SU-DHL-6 (cell line): Measurements from ENCODE around the gene RPLP2.

Experiments
- H2AFZ ChIP-seq: fragments of 200-600 bp; sonication (generic); 2 replicates; pipeline ENCODE4 v1.6.1; 2014; ENCODE audit warnings: low read depth, mild to moderate bottlenecking, moderate library complexity, mixed read lengths, antibody characterized with exemption, low read length; ENCODE audit not compliant: severe bottlenecking
- H3F3A ChIP-seq: fragments of 200-600 bp; shearing (Covaris generic); 2 replicates; pipeline ENCODE4 v1.6.0; 2016; ENCODE audit warnings: antibody characterized with exemption, mild to moderate bottlenecking; ENCODE audit not compliant: insufficient read depth
- H3K27ac ChIP-seq: fragments of 200-600 bp; sonication (generic); 2 replicates; pipeline ENCODE4 v1.5.1; 2016; ENCODE audit warnings: low read depth, mild to moderate bottlenecking, low read length, moderate library complexity, mixed read lengths
- H3K27me3 ChIP-seq: fragments of 200-600 bp; sonication (generic), shearing (Covaris generic); 2 replicates; pipeline ENCODE4 v1.6.0; 2014; ENCODE audit warnings: mild to moderate bottlenecking, low read length
- H3K36me3 ChIP-seq: fragments of 200-600 bp; sonication (generic); 2 replicates; pipeline ENCODE4 v1.6.1; 2014; ENCODE audit warnings: mild to moderate bottlenecking, low read length, mixed read lengths
- H3K4me2 ChIP-seq: fragments of 300-600, 200-600 bp; shearing (Covaris generic), sonication (generic); 2 replicates; pipeline ENCODE4 v1.6.0; 2014; ENCODE audit warnings: low read length, low read depth, mild to moderate bottlenecking; ENCODE audit not compliant: poor library complexity, severe bottlenecking
- H3K4me3 ChIP-seq: fragments of 200-600 bp; sonication (generic); 2 replicates; pipeline ENCODE4 v1.5.1; 2014; ENCODE audit warnings: antibody characterized with exemption, low read length, mild to moderate bottlenecking, mixed read lengths; ENCODE audit not compliant: insufficient read depth, poor library complexity, severe bottlenecking
- H3K79me2 ChIP-seq: fragments of 200-600 bp; sonication (generic); 2 replicates; pipeline ENCODE4 v1.6.1; 2014; ENCODE audit warnings: mild to moderate bottlenecking, low read length, moderate library complexity; ENCODE audit not compliant: insufficient read depth
- H3K9ac ChIP-seq: fragments of 200-600 bp; sonication (generic); 2 replicates; pipeline ENCODE4 v1.7.0; 2014; ENCODE audit warnings: mild to moderate bottlenecking, low read length
- H3K9me2 ChIP-seq: fragments of 200-600 bp; sonication (generic); replicated peaks from 2 replicates; pipeline ENCODE4 v1.6.1; 2014; ENCODE audit warnings: low read length; ENCODE audit not compliant: insufficient read depth
- H3K9me3 ChIP-seq: fragments of 200-600 bp; sonication (generic); 2 replicates; pipeline ENCODE4 v1.6.1; 2014; ENCODE audit warnings: low read length, mixed read lengths; ENCODE audit not compliant: insufficient read depth
- H4K20me1 ChIP-seq: fragments of 200-600 bp; sonication (generic); 2 replicates; pipeline ENCODE4 v1.6.1; 2014; ENCODE audit warnings: low read depth, mild to moderate bottlenecking, antibody characterized with exemption, low read length, moderate library complexity, mixed read lengths
- EZH2phosphoT487 ChIP-seq: fragments of 200-600 bp; sonication (generic), shearing (Covaris generic); conservative IDR thresholded peaks from 2 replicates; pipeline ENCODE4 v1.6.1; 2018; ENCODE audit warnings: mild to moderate bottlenecking, antibody characterized with exemption, low read length, moderate library complexity, mixed read lengths
- TF ChIP-seq, protein P1 (sequence below): fragments of 200-600 bp; sonication (generic); IDR thresholded peaks from one replicate; pipeline ENCODE4 v1.5.1; 2017; ENCODE audit warnings: antibody characterized with exemption, mild to moderate bottlenecking, low read length, moderate library complexity; ENCODE audit not compliant: insufficient read depth, poor library complexity, severe bottlenecking

Gene RPLP2

DNA sequence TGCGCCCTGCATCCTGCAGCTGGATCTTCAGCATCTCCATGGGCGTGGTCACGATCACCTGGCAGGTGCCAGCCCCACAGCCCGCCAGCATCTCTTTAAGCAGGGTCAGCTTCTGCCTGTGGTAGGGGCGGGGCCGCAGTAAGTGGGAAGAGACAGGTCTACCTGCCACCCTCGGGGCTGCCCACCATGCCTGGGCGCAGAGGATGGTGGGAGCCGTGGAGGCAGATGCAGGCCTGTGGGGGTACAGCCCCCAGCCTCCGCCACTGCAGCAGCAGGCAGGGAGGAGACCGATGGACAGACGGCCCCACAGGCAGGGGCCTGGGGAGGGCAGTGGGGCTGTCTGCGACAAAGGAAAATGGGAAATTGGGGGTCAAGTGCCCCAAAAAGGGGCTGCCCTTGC, 16.9 kb upstream of the RPLP2 start:
- H3K9me2 ChIP-seq, result no peaks in the 10 kb centered on the region
- H3K4me2 ChIP-seq, result no peak overlapping the region
- no peaks in the 10 kb centered on the region for H3K9me3 ChIP-seq
- no peak overlapping the region for H2AFZ ChIP-seq
- no peaks in the 10 kb centered on the region for H3K27me3 ChIP-seq
- peaks cover 15% of the 10 kb centered on the region; the same call in 1 of the 2 replicates for H3K79me2 ChIP-seq
- no peak overlapping the region for H3K9ac ChIP-seq
- TF ChIP-seq, protein P1, sequence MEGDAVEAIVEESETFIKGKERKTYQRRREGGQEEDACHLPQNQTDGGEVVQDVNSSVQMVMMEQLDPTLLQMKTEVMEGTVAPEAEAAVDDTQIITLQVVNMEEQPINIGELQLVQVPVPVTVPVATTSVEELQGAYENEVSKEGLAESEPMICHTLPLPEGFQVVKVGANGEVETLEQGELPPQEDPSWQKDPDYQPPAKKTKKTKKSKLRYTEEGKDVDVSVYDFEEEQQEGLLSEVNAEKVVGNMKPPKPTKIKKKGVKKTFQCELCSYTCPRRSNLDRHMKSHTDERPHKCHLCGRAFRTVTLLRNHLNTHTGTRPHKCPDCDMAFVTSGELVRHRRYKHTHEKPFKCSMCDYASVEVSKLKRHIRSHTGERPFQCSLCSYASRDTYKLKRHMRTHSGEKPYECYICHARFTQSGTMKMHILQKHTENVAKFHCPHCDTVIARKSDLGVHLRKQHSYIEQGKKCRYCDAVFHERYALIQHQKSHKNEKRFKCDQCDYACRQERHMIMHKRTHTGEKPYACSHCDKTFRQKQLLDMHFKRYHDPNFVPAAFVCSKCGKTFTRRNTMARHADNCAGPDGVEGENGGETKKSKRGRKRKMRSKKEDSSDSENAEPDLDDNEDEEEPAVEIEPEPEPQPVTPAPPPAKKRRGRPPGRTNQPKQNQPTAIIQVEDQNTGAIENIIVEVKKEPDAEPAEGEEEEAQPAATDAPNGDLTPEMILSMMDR, result no peak
- no peak for TF ChIP-seq EZH2phosphoT487
- peaks cover 8% of the 10 kb centered on the region; the same call in 1 of the 2 replicates for H3F3A ChIP-seq
- H3K4me3 ChIP-seq, result no peak overlapping the region
- H4K20me1 ChIP-seq, result peaks cover 2% of the 10 kb centered on the region; the same call in 1 of the 2 replicates
- H3K27ac ChIP-seq, result no peak overlapping the region
- H3K36me3 ChIP-seq, result no peaks in the 10 kb centered on the region

DNA sequence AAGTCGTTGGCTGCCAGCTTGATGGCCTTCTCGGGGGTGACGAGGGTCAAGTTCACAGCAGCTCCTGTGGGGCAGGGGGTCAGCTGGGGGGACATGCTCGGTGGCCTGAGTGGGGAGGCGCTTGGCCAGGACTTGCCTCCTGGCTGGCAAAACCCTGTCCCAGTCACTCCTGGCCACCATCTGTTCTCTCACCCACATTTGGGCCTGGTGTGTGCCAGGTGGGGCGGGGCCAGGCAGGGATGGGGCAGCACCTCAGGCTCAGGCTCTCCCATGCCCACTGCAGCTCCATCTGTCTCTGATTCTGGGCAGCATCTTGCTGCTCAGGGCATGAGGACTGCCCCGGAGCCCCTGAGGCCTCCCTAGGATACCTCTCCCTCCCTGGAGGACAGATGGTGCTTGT, 16.2 kb upstream of the RPLP2 start:
- H3K27me3 ChIP-seq, result no peaks in the 10 kb centered on the region
- H3K9me3 ChIP-seq, result no peaks in the 10 kb centered on the region
- H2AFZ ChIP-seq, result no peak overlapping the region
- H3K9ac ChIP-seq, result no peak overlapping the region
- peaks cover 15% of the 10 kb centered on the region; the same call in 1 of the 2 replicates for H3K79me2 ChIP-seq
- H3K4me3 ChIP-seq, result no peak overlapping the region
- H3K27ac ChIP-seq, result no peak overlapping the region
- no peaks in the 10 kb centered on the region for H3K9me2 ChIP-seq
- no peak for TF ChIP-seq EZH2phosphoT487
- TF ChIP-seq, protein P1, result no peak
- H3F3A ChIP-seq, result peaks cover 8% of the 10 kb centered on the region; the same call in 1 of the 2 replicates
- H3K4me2 ChIP-seq, result no peak overlapping the region
- no peaks in the 10 kb centered on the region for H3K36me3 ChIP-seq
- H4K20me1 ChIP-seq, result peaks cover 2% of the 10 kb centered on the region; the same call in 1 of the 2 replicates

DNA sequence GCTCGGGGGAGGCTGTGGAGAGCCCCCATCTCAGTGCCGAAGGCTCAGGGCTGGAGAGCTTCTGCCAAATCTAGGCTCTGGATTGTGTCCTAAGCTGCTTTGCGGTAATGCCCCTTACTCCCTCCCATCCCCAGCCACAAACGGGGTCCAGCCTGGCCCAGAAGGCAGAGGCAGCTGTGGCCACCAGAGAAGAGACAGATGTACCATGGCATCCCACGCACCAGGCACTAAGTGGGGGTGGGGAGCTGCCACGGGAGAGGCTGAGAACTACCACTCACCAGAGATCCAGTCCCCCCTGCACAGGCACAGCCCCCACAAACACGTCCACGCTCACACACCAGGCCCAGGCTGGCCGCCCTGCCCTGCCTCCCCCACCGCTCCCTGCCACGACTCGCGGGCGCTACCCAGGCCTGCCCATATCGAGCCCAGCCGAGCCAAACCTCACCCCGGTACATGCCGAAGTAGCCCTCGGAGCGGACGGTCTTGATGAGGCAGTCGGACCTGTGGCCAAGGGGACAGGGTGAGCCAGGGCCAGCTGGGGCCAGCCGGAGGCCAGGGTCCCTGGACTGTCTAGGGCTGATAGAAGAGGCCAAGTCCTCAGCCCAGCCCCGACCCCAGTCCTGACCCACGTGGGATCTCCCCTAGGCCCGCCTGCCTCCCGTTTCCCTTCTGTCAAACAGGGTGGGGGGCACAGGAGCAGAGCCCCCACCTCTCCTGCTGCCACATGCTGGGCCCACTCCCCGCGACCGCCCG, 15.6 kb upstream of the RPLP2 start:
- Histone ChIP-seq H3K79me2 (peaks cover 15% of the 10 kb centered on the region; the same call in 1 of the 2 replicates), H3K4me2 (no peak overlapping the region), H3K27ac (no peak overlapping the region), H4K20me1 (peaks cover 2% of the 10 kb centered on the region; the same call in 1 of the 2 replicates), H3K9ac (no peak overlapping the region), H3K9me2 (no peaks in the 10 kb centered on the region), H3K4me3 (no peak overlapping the region), H3K36me3 (no peaks in the 10 kb centered on the region), H3F3A (peaks cover 8% of the 10 kb centered on the region; the same call in 1 of the 2 replicates), H2AFZ (no peak overlapping the region), H3K27me3 (no peaks in the 10 kb centered on the region), H3K9me3 (no peaks in the 10 kb centered on the region)
- TF ChIP-seq EZH2phosphoT487, result no peak
- TF ChIP-seq, protein P1, result no peak
